Subcutaneous adipose tissue (tissue), 4 donors: ENCODE data around the gene TBC1D16. TPM values are rescaled to one million over a fixed set of nuclear protein-coding genes. Genes with fewer than 3 reads are reported as not detected.

Source experiments
- CTCF ChIP-seq: fragments of 450-650 bp; IDR thresholded peaks from one replicate; pipeline ENCODE4 v1.5.1; 2016; ENCODE audit warnings: low read depth, mild to moderate bottlenecking, control low read depth, antibody characterized with exemption, moderate library complexity
- total RNA-seq, 4 donors: library from RNA; depleted of rRNA; stranded (reverse); fragments of >200 nt; gene quantifications; one replicate each; pipeline ENCODE4 v1.1.0, GENCODE V29; 2016

The TBC1D16 gene
- total RNA-seq, 4 donors from 2014 or later: 43.5 to 115 (median 60.5) TPM

GRCh38 chr17:79920751-79921410 lies 114.8 kb downstream of the TBC1D16 start:
- TF ChIP-seq CTCF: no peak

- no peak for TF ChIP-seq CTCF
These were observed 115.6 kb downstream of the TBC1D16 start for GRCh38 chr17:79919862-79920720.

GRCh38 chr17:79919164-79919585 lies 116.5 kb downstream of the TBC1D16 start:
- TF ChIP-seq CTCF: no peak

- no peak for TF ChIP-seq CTCF
These were observed 117.0 kb downstream of the TBC1D16 start for GRCh38 chr17:79918581-79919163.

- no peak for TF ChIP-seq CTCF
These were observed 117.7 kb downstream of the TBC1D16 start for GRCh38 chr17:79917902-79918484.

- TF ChIP-seq CTCF: no peak
These were observed 118.4 kb downstream of the TBC1D16 start for GRCh38 chr17:79916991-79917901.
